GM19025 (cell line): ENCODE data around the gene SPATA13.

ENCODE experiments used
- ATAC-seq: cut with Tn5 transposase; IDR thresholded peaks from one replicate; pipeline ENCODE4 v1.9.1; 2021; ENCODE audit warnings: mild to moderate bottlenecking, low read depth, moderate library complexity; ENCODE audit not compliant: unreplicated experiment

SPATA13 gene

DNA sequence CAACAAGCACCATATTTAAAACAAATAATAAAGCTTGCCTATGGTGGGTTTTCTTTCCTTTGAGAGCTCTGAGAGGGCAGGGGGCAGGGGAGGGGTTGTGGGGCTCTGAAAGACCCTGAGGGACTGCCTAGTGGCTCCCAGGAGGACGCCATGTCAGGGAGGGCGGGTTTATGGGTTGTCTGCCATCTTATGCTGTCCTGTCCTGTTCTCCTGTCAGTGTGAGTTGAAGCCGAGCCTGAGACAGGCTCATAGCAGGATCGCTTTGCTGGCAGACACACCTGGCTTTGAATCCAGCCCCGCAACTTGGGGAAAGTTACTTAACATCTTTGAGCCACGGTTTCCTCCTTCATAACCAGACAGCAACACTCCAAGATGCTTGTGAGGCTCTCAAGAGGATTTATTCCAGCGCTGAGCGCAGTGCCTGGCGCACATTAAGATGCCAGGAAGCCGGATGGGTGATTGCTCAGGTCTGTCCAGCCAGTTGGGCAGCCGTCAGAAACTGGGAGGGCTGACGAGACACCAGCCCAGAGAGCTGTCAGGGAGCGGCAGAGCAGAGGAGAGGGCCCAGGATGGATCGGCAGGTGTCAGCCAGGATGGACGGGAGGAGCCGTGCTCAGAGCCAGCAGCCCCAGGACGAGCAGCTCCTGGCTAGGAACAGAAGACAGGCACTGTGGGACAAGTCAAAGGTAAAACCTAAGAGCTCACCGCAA lies 112.1 kb downstream of the SPATA13 start:
- ATAC-seq, result no peak

DNA sequence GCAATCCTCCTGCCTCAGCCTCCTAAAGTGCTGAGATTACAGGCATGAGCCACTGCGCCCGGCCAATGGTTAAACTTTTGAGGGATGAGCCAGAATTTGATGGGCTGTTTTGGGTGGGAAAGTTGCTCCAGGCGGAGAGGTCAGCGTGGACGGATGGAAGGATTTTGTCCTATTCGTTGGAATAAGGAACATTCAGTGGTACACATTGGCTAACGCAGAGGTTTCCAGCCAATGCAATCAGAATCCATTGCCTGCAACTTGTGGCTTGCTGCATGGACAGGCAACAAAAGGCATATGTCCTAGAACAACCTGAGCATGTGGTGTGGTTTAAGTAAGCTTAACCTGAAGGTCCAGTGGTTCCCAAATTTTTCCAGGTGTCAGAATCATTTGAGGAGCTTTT lies 113.4 kb downstream of the SPATA13 start:
- no peak for ATAC-seq

DNA sequence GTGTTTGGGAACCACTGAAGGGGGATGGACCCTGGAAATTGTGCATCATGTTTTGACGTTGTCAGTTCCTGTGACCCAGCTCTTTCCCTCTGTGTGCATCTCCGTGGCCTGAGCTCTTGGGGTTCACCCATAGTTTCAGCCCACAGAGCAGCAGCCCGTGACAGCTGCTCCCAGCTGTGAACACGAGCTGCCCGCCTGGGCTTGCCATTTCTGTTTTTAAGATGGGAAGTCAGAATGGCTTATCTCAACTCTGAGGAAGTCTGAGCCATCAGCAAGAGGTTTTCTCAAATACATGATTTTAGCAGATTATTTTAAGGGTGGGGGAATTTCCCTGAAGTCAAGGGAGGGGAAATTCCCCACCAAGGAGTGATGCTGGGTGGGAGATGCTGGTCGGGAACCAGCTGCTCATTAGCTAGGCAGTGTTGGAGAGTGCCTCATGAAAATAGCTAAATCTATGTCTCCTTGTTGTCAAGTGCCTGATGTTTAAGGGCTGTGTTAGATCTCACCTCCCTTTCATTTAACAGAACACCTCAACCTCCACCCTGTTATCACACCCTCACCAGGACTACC lies 114.0 kb downstream of the SPATA13 start:
- ATAC-seq, result peak; percentile 59

DNA sequence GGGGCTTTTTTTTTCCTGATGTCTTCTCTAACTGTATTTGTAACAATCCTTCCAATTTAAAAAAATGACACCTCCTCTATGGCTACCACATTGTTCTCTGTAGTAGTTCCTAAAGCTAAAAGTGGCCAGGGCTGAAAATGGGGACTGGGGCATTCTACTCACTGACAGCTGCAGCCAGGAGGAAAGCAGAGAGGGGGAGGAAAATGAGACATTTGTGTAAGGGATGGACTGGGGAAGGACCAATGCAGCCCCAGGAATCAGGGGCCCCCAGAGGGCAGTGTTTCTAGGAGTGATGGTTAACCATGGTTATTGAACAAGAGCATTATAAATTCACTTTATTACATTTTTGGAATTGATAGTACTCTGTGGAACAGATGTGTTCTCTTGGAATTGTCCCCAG lies 114.5 kb downstream of the SPATA13 start:
- no peak for ATAC-seq

DNA sequence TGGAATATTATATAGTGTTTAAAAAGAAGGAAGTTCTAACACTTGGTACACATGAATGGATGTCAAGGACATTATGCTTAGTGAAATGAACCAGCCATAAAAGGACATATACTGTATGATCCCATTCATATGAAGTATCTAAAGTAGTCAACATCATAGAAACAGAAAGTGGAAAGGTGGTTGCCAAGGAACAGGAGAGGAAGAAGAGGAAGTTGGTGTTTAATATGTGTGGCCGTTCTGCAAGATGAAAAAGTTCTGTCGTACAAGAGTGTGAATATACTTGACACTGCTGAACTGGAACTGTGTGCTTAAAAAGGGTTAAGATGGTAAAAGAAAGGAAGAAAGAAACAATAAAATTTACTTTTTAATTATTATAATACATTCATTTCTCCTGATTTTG lies 115.8 kb downstream of the SPATA13 start:
- no peak for ATAC-seq

DNA sequence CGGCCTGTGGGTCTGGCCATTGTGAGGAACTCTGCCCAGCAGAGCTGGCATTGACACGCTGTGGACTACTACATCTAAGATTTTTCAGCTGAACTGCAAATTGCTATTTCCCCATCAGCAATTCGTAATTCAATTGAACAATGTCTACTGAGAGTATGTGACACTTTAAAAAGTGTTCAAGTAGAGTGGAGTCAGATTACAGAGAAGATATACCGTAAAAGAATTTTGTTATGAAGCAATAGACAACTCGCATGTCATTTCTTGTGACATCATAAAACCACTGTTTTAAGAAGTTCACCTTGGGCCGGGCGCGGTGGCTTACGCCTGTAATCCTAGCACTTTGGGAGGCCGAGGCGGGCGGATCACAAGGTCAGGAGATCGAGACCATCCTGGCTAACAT lies 116.3 kb downstream of the SPATA13 start:
- no peak for ATAC-seq

DNA sequence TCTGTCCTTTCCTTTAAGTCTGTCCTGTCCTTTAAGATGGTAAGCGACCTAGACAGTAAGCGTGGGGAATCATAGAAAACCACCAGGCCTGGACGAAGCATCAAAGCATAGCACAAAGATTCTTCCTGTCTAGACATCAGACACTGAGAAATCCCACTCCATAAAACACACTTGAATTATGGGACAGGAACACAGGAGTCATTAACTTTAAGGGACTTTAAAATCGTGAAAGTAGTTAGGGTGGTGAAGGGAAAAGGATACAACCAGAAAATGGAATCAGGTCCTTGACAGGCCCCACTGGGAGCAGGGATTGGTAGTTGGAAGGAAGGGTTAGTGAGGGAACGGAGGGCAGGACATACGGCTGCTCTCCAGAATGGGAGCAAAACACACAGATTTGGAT lies 117.2 kb downstream of the SPATA13 start:
- no peak for ATAC-seq

DNA sequence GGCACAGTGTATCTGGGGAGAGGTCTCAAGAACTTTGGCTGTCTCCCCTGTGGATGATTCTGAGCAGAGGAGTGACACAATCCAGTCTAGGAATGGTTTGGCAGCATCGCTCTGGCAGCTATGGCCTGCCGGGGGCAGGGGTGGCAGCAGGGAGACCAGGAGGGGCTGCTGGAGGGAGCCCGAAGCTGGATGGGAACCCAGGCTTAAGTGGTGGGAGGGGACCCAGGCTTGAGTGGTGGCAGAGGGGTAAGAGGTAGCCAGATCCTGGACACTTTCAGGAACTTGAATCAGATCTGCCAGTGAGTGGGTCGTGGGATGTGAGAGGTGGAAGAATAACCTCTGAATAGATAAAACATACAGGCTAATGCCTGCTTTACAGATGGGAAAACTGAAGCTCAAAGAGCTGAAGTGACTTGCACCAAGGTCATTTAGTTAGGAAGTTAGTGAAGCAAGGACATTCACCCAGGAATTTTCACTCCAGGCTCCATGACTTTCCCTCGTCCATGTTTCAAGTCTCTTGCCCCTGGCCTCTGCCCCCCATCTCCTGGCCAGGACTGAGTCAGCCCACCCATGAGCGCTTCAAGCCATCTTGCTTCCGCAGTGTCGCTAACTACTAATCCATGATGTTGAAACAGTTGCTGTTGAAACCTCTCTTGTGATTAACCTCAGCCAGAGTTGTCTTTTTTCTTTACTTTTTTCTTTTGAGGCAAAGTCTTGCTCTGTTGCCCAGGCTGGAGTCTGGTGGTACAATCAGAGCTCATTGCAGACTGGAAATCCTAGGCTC lies 119.0 kb downstream of the SPATA13 start:
- no peak for ATAC-seq

DNA sequence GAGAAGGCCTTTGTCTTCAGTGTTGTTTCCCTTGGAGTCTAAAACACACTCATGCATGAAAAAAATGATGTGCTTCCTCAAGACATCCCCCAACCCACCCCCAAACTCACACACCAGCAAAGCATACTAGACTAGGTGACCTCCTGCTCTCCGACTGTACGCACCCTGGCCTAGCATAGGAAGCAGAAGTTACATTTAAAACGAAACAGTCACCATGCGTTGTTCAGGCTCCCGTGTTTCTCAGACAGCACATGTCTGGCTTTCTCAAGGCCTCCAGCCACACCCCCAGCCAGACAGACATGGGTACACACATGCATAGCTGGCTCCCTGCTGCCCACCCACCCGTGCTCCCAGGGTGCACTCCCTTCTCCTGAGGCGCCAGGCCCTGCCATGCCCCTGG lies 120.2 kb downstream of the SPATA13 start:
- peak; percentile 56 for ATAC-seq

DNA sequence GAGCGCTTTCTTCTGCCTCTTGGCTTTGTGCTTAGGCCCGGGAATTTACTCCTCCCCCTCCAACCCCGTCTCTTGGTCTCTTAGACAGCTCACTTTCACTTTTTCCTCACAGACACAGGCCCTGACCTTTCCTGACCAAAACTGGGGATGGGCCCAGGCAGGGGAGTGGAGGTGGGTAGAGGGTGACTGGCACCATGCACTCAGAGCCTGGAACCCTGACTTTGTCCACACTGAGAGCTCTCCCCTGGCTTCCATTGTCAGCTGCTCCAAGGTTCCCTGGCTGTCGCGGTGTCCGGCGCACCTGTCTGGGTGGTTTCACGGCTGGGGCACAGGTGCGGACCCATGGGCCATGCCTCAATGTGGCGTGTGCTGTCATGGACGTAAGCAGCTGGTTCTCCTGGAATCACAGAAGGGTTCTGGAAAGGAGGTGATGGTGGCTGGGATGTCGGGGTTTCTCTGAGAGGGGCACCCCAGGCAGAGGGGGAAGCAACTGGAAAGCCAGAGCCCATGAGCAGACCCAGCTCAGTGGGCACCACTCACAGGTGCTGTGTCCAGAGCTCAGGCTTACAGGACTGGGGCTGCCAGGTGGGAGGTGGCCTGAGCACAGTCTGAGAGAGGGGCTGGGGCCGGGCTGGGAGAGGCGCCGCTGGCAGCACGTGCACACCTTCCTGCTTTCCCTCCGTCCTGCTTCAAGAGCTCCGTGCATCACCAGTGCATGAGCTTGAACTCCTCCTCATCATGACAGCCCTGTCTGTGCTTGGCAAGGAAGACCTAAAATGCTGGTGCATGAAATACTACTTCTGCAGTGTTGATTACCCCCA lies 120.9 kb downstream of the SPATA13 start:
- ATAC-seq, result no peak

DNA sequence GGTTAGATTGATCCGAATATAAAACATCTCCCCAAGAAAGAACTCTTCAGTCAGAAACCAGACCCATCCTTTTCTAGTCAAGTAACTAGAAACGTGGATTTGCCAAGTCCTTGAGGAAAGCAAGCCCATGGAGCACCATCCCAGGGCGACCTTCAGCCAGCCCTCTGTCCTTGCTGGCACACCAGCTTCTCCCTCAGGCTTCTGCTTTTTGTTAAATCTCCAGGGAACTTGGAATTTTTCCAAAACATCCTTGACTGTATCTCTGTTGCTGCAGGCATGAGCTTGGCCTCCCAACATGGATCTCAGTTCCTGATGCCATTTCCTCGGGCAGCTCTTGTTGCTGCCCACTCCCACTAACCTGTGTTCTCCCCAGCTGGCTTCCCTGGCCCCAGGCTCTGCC lies 121.7 kb downstream of the SPATA13 start:
- ATAC-seq, result no peak

DNA sequence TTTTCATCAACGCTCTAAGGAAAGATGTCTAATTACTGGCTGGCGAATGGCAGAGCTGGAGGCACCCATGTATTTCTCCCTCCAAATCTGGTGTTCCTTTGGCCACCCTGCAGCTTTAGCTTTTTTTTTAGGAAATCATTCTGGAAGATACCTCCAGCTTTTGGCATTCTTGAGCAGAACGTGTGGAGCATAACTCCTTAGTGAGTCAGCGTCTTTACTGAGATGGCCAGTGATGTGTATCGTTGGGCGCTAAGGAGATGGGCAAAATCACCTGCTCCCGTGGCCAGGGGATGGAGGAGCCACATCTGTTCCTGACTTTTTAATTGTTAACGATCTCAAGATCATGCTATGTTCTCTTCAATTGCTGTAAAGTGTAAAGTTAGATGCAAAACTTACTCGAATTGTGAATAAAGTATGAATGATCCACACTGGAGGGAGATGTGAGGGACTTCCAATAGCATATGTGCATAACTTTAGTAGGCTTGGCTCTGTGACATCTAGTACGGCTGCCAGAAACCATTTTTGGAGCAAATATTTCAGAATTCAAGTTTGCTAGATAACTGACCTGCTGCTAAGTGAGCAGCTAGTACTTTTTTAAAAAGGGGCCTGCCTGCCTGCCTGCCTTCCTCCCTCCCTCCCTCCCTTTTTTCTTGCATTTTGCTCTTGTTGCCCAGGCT lies 124.5 kb downstream of the SPATA13 start:
- ATAC-seq, result no peak

DNA sequence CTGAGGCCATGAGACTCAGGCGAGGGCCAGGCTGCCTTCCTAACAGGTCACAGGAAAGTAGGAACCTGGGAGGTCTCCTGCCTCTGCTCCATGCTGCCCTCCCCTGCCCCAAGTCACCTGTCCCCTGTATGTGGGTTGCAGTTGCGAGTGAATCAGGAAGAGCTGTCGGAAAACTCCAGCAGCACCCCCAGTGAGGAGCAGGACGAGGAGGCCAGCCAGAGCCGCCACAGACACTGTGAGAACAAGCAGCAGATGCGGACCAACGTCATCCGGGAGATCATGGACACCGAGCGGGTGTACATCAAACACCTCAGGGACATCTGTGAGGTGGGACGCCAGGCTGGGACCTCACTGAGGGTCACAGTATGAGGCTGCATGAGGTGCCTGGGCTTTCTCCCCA lies 126.1 kb downstream of the SPATA13 start:
- ATAC-seq, result no peak

DNA sequence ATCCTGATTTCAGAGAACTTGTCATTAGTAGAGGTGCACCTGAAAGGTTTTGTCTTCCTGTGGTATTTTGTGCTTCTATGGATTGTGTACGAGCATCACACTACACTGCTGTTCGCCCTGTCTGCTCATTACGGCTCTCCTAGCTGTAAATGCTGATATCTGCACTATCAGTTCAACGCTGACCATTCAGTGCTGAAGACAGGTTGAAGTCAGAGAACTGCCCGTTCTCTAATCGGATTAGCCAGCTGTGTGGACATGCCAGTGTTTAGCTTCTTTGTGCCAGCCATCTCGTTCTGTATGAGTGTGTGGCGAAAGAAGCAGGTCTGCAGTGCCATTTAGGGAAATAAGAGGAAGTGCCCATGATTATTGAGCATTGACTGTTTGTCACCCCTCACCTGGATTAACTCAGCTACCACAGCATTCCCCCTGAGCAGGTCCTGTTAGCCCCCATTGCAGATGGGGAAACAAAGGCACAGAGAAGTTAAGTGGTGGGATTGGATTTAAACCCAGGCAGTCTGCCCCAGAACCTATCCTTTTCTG lies 127.3 kb downstream of the SPATA13 start:
- no peak for ATAC-seq

DNA sequence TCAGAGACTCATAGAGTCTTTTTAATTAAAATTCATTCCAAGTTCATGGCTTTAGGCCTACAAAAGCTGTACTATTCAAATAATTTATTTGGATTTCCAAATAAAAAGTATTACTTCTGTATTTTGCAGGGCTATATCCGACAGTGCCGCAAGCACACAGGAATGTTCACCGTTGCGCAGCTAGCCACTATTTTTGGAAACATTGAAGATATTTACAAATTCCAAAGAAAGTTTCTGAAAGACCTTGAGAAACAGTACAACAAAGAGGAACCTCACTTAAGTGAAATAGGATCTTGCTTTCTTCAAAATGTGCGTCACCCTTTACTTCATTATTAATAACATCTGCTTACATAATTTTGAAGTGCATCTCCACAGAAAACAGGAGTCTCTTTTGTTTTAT lies 128.3 kb downstream of the SPATA13 start:
- ATAC-seq, result no peak

DNA sequence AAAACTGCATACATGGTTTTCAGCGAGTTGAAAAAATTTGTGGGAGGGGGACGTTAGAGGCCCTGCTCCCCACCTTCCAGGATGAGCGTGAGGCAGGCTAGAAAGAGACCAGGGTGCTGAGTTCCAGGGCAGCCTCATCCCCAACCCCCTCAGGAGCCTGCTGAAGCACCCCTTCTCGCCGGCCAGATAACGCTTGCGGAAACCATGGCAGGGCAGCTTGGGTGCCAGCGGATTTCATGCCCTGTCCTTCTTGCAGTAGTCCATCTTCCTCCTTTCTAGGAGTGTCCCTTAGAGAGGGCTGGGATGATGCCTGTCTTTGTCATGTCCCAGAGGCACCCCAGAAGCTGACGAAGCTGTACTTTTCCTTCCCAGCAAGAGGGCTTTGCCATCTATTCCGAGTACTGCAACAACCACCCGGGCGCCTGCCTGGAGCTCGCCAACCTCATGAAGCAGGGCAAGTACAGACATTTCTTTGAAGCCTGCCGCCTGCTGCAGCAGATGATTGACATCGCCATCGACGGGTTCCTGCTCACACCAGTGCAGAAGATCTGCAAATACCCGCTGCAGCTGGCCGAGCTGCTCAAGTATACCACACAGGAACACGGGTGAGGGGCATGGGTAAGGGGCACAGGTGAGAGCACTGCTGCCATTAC lies 129.9 kb downstream of the SPATA13 start:
- ATAC-seq, result no peak

DNA sequence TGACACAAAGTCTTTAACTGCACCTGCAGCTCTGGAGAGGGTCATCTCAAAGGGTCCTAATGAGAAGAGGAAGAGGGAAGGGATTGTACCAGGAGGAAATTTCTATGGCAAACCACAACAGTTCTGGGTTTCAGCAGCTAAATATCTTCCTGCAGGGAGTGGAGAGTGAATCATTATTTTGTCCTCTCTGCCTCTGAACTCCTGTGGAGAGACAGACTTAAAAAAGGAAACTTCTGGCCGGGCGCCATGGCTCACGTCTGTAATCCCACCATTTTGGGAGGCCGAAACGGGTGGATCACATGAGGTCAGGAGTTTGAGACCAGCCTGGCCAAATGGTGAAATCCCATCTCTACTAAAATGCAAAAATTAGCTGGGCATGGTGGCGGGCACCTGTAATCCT lies 132.0 kb downstream of the SPATA13 start:
- ATAC-seq, result no peak

DNA sequence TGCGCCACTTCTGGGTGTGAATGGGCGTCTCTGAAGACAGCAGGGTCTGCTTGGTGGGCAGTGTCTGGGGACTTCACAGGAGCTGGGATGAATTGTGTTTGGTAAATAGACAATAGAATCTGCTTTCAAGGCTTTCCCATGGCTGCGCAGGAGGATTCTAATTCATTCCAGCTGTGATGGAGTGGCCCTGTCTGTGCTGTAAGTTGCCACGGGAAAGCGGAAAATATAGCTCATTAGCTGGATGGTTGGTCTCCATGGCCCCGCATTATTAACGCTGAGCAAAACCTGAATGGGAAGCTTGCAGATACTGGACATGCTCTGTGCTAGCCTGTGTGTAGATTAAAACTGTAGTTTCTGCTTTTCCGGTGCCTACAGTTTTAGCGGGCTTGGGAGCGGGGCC lies 133.2 kb downstream of the SPATA13 start:
- ATAC-seq, result no peak

DNA sequence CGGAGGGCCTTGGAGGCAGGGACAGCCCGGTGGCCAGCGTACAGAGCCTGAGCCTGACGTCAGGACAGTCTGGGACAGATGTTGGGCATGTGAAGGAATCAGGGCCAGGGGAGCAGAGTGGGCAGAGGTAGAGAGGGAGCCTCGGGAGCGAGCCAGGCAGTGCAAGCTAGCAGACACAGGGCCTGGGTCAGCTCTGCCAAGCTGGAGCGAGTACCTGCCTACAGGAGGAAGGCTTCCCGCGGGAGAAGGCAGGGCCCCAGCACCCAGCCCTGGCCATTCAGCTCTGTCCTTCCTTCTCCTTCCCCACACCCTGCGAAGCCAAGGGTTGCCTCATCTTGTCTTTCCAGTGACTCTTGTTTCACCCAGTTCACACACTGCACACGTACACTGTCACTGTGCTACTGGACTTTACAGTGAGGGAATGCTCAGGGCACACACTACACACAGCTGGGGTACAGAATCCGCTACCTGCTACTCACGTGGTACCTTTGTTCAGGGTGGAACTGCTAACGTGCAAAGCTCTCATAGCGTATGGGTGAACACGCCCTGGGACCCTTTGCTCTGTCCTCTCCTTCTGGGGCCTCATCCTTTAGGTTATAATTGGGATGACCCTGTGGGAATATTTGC lies 139.1 kb downstream of the SPATA13 start:
- no peak for ATAC-seq
